ENCODE results near the gene SMAD3.
"Not testable (repeated sequence)": the region's sequence is repeated elsewhere in the genome, so short reads cannot be mapped to it uniquely, and the experiment has no call there.

DNA sequence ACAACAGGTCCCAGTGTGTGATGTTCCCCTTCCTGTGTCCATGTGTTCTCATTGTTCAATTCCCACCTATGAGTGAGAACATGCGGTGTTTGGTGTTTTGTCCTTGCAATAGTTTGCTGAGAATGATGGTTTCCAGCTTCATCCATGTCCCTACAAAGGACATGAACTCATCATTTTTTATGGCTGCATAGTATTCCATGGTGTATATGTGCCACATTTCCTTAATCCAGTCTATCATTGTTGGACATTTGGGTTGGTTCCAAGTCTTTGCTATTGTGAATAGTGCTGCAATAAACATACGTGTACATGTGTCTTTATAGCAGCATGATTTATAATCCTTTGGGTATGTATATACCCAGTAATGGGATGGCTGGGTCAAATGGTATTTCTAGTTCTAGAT, 44.7 kb upstream of the SMAD3 start:
- TF ChIP-seq, protein P1, sequence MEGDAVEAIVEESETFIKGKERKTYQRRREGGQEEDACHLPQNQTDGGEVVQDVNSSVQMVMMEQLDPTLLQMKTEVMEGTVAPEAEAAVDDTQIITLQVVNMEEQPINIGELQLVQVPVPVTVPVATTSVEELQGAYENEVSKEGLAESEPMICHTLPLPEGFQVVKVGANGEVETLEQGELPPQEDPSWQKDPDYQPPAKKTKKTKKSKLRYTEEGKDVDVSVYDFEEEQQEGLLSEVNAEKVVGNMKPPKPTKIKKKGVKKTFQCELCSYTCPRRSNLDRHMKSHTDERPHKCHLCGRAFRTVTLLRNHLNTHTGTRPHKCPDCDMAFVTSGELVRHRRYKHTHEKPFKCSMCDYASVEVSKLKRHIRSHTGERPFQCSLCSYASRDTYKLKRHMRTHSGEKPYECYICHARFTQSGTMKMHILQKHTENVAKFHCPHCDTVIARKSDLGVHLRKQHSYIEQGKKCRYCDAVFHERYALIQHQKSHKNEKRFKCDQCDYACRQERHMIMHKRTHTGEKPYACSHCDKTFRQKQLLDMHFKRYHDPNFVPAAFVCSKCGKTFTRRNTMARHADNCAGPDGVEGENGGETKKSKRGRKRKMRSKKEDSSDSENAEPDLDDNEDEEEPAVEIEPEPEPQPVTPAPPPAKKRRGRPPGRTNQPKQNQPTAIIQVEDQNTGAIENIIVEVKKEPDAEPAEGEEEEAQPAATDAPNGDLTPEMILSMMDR (conservative IDR thresholded peaks at IDR 0.05 in 1 of 2, IDR thresholded peaks at IDR 0.05 in 1 of 2; ENCODE audit: extremely low read depth in 1 of 2, insufficient read depth in 1 of 2, low read depth in 1 of 2, low read length in 2 of 2): not testable (repeated sequence)
- TF ChIP-seq EZH2 (IDR thresholded peaks at IDR 0.05; ENCODE audit: borderline replicate concordance, low read length): not testable (repeated sequence)
